HG02798 (cell line): Measurements from ENCODE around the gene PDHX.
A peak's percentile ranks its signal among the peaks of the same experiment; 100 is the strongest.

Experiments used
- ATAC-seq: cut with Tn5 transposase; IDR thresholded peaks from one replicate; pipeline ENCODE4 v1.9.1; 2021; ENCODE audit warnings: mild to moderate bottlenecking; ENCODE audit not compliant: unreplicated experiment, poor library complexity

The PDHX gene

GRCh38 chr11:34986883-34987520 is 70.6 kb downstream of the PDHX start:
- no peak for ATAC-seq

- no peak for ATAC-seq
Measured at GRCh38 chr11:34987617-34988016, 71.2 kb downstream of the PDHX start.

GRCh38 chr11:34988294-34989255 is 72.2 kb downstream of the PDHX start:
- ATAC-seq, result no peak

GRCh38 chr11:34990916-34991315 is 74.5 kb downstream of the PDHX start:
- no peak for ATAC-seq

- ATAC-seq, result no peak
Measured at GRCh38 chr11:34994854-34995253, 78.4 kb downstream of the PDHX start.

- ATAC-seq, result no peak
Measured at GRCh38 chr11:34996958-34997357, 80.5 kb downstream of the PDHX start.

GRCh38 chr11:34997952-34998528 is 81.6 kb downstream of the PDHX start:
- no peak for ATAC-seq

GRCh38 chr11:34999453-34999852 is 83.0 kb downstream of the PDHX start:
- no peak for ATAC-seq

GRCh38 chr11:35003186-35003585 is 86.8 kb downstream of the PDHX start:
- ATAC-seq, result no peak

- ATAC-seq, result no peak
Measured at GRCh38 chr11:35003658-35004057, 87.2 kb downstream of the PDHX start.

GRCh38 chr11:35005141-35005780 is 88.8 kb downstream of the PDHX start:
- no peak for ATAC-seq

- ATAC-seq, result peak; percentile 93
Measured at GRCh38 chr11:35006389-35007128, 90.1 kb downstream of the PDHX start.

GRCh38 chr11:35007277-35007676 is 90.9 kb downstream of the PDHX start:
- peak; percentile 50 for ATAC-seq

GRCh38 chr11:35009191-35009943 is 92.9 kb downstream of the PDHX start:
- ATAC-seq, result no peak

- no peak for ATAC-seq
Measured at GRCh38 chr11:35009944-35010342, 93.5 kb downstream of the PDHX start.

GRCh38 chr11:35010654-35011053 is 94.2 kb downstream of the PDHX start:
- no peak for ATAC-seq

- no peak for ATAC-seq
Measured at GRCh38 chr11:35011389-35011788, 95.0 kb downstream of the PDHX start.

GRCh38 chr11:35011944-35012343 is 95.5 kb downstream of the PDHX start:
- ATAC-seq, result no peak

- peak; percentile 77 for ATAC-seq
Measured at GRCh38 chr11:35012467-35013191, 96.2 kb downstream of the PDHX start.
